Upper lobe of right lung (tissue), 1 donor: ENCODE data around the gene SEH1L. TPM values are rescaled to one million over a fixed set of nuclear protein-coding genes. Genes with fewer than 3 reads are reported as not detected.
A peak's percentile ranks its signal among the peaks of the same experiment; 100 is the strongest.

Source experiments
- ATAC-seq: fragments of 200-7000 bp; cut with Tn5 transposase; one replicate; pipeline ENCODE4 v1.9.1; 2020; ENCODE audit warnings: mild to moderate bottlenecking, moderate library complexity
- DNase-seq: peaks from one replicate; pipeline ENCODE4 v3.0.0-alpha.2; 2020
- H3K27ac ChIP-seq: fragments of 200-600 bp; one replicate; pipeline ENCODE4 v1.8.0; 2022
- H3K27me3 ChIP-seq: fragments of 200-600 bp; one replicate; pipeline ENCODE4 v1.8.0; 2022; ENCODE audit warnings: mild to moderate bottlenecking
- H3K36me3 ChIP-seq: fragments of 200-600 bp; one replicate; pipeline ENCODE4 v1.8.0; 2022
- H3K4me1 ChIP-seq: fragments of 200-600 bp; one replicate; pipeline ENCODE4 v1.8.0; 2022
- H3K4me3 ChIP-seq: fragments of 200-600 bp; one replicate; pipeline ENCODE4 v1.8.0; 2022; ENCODE audit warnings: mild to moderate bottlenecking
- H3K9me3 ChIP-seq: fragments of 200-600 bp; one replicate; pipeline ENCODE4 v1.8.0; 2022
- intact Hi-C: fragments of 100-400 bp; cut with DNase I; formaldehyde crosslinking; loops from one replicate; pipeline ENCODE4 v1.11.0; 2022
- total RNA-seq: library from RNA; stranded (reverse); fragmentation: NEBNext Ultra II Directional; extraction: Animal tissue kit (Norgen Biotek cat#: 25700); gene quantifications from one replicate; pipeline ENCODE4 v1.2.1, GENCODE V29; 2021
- TF ChIP-seq, protein P1 (sequence below): fragments of 200-600 bp; IDR thresholded peaks from one replicate; pipeline ENCODE4 v1.8.0; 2022; ENCODE audit warnings: antibody characterized with exemption
- donor health status: DM: no; HTN: yes; CAD: no; lungs with severe emphysema.

SEH1L gene
- total RNA-seq, 1 donor from 2014 or later = 41.5 TPM

DNA sequence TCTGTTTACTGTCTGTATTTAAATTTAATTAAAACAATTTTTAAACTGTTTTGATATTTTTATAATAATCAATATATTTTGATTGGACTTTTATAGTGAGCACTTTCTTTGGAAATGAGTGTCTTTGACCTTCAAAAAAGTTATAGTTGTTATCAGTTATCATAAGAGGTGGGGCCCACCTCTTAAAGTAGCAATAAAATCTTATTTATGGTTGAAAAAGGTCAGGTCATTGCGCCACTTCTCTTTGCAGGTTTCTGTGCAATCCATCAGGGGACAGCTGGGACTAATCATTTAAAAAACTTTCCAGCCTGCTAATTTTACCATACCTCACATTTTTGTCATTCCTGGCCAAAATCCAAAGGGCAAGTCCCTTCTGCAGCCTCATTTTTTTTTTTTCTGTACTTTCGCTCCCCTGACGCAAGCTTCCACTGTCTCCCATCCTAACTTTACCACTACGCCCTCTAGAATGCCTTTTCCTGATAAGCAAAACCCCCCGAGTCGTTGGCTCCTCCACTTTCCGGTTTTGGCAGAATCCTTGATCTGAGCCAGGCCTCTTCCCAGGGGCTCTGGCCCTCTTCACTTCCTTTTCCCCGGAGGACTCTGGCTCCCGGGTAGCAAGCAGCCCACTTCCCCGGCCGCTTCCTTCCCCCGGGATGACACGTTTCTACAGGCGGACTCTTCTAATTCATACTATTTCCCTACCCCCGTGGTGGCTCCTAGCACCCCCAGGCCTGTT lies 1.1 kb upstream of the SEH1L start:
- peak overlapping the region; percentile 91 for H3K4me3 ChIP-seq
- ATAC-seq = no peak

DNA sequence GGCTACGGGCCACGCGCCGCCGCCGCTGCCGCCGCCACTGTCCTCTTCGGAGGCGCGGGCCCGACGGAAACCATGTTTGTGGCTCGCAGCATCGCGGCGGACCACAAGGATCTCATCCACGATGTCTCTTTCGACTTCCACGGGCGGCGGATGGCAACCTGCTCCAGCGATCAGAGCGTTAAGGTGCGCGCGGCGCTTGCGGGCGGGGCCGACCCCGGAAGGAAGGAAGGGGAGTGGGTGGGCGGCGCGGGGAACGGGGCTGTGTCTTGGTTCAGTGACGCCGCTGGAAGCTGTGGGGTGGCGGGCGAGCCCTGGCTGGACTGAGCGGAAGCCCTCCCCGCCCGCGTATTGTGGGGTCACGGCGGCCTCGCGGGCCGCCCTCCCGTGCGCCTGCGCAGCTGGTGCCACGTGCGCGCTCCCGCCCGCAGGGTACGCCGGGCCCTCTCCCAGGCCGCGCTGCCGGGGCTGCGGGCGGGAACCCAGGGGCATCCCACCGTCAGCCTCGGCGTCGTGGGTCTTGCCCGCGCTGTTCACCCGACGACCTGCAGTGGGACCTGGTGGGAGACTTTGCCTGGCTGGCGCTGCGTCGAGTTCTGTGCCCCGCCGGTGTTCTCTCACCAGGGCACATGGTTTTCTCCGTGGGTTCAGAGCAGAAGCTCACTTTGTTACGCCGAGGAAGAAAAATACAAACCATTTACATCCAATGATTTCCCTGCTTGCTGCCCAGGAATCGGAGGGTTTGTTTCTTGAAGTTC lies 416 bp downstream of the SEH1L start:
- Histone ChIP-seq H3K9me3 (no peaks in the 10 kb centered on the region), H3K27ac (peak overlapping the region; percentile 94), H3K4me1 (peaks cover 22% of the 10 kb centered on the region), H3K27me3 (no peaks in the 10 kb centered on the region), H3K4me3 (peak overlapping the region; percentile 71), H3K36me3 (no peaks in the 10 kb centered on the region)
- ATAC-seq (peak; percentile 89), DNase-seq (peak; percentile 98)
- TF ChIP-seq, protein P1, sequence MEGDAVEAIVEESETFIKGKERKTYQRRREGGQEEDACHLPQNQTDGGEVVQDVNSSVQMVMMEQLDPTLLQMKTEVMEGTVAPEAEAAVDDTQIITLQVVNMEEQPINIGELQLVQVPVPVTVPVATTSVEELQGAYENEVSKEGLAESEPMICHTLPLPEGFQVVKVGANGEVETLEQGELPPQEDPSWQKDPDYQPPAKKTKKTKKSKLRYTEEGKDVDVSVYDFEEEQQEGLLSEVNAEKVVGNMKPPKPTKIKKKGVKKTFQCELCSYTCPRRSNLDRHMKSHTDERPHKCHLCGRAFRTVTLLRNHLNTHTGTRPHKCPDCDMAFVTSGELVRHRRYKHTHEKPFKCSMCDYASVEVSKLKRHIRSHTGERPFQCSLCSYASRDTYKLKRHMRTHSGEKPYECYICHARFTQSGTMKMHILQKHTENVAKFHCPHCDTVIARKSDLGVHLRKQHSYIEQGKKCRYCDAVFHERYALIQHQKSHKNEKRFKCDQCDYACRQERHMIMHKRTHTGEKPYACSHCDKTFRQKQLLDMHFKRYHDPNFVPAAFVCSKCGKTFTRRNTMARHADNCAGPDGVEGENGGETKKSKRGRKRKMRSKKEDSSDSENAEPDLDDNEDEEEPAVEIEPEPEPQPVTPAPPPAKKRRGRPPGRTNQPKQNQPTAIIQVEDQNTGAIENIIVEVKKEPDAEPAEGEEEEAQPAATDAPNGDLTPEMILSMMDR = no peak
- intact Hi-C loops = no loop called here

More for the DNA sequence above, 1.1 kb upstream of the SEH1L start:
- TF ChIP-seq, protein P1 = no peak
- Histone ChIP-seq H3K27me3 (no peaks in the 10 kb centered on the region), H3K27ac (peak overlapping the region; percentile 99), H3K4me1 (peaks cover 22% of the 10 kb centered on the region), H3K9me3 (no peaks in the 10 kb centered on the region), H3K36me3 (no peaks in the 10 kb centered on the region)
- DNase-seq = no peak
- intact Hi-C loops = no loop called here

GRCh38 chr18:12958478-12958877 lies 10.7 kb downstream of the SEH1L start:
- DNase-seq = no peak
- ATAC-seq = no peak

DNA sequence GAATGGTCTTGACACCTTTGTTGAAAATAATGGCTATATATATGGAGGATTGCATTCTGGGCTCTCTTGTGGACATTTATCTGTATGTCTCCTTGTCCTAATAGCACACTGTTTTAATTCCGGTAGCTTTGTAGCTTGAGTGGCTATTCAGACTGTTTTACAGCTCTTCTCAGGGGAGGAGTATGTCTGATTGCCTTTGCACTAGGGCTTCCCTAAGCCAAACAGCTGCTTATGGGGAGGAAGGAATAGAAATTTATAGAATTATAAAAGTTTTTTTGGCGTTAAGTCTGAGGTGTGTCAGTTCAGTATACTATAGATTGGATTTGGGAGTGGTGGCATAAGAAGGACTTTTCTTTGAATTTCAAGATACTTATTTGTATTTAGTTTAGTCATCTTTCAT lies 12.6 kb downstream of the SEH1L start:
- no peak overlapping the region for H3K4me3 ChIP-seq
- H3K9me3 ChIP-seq = no peaks in the 10 kb centered on the region
- H3K36me3 ChIP-seq = peaks cover 56% of the 10 kb centered on the region
- H3K4me1 ChIP-seq = no peaks in the 10 kb centered on the region
- TF ChIP-seq, protein P1 = no peak
- H3K27ac ChIP-seq = no peak overlapping the region
- H3K27me3 ChIP-seq = no peaks in the 10 kb centered on the region
- no peak for DNase-seq
- ATAC-seq = no peak
- intact Hi-C loops = no loop called here

More at GRCh38 chr18:12958478-12958877, 10.7 kb downstream of the SEH1L start:
- H3K27ac ChIP-seq = no peak overlapping the region
- TF ChIP-seq, protein P1 = no peak
- no peaks in the 10 kb centered on the region for H3K9me3 ChIP-seq
- H3K27me3 ChIP-seq = no peaks in the 10 kb centered on the region
- H3K4me1 ChIP-seq = no peaks in the 10 kb centered on the region
- no peak overlapping the region for H3K4me3 ChIP-seq
- H3K36me3 ChIP-seq = peaks cover 38% of the 10 kb centered on the region
- intact Hi-C loops = no loop called here

DNA sequence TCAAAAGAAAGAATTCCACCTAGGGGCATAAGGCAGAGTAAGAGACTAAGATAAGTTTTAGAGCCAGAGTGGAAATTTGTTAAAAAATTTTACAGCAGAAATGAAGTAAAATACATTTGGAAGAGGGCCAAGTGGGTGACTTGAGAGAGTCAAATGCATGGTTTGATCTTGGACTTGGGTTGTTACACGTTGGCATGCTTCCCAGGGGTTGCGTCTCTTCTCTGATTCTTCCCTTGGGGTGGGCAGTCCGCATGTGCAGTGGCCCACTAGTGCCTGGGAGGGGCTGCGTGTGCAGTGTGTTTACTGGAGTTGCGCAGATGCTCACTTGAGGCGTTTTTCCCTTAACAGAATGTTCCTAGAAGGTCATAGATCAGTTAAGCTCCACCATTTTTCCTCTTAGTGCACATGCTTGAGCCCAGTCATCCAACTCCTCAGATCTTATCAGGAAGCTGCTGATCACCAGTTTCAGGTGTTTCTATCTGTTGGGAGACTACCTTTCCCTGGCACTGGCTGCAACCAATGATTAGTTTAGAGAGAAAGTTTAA lies 13.1 kb downstream of the SEH1L start:
- Histone ChIP-seq H3K4me1 (no peaks in the 10 kb centered on the region), H3K9me3 (no peaks in the 10 kb centered on the region), H3K4me3 (no peak overlapping the region), H3K27me3 (no peaks in the 10 kb centered on the region), H3K27ac (no peak overlapping the region), H3K36me3 (peaks cover 56% of the 10 kb centered on the region)
- ATAC-seq (no peak), DNase-seq (no peak)
- intact Hi-C loops = no loop called here
- TF ChIP-seq, protein P1 = no peak
